Measurements from ENCODE around the gene OR14A2. TPM values are rescaled to one million over a fixed set of nuclear protein-coding genes. Genes with fewer than 3 reads are reported as not detected.
"Not testable (repeated sequence)": the region's sequence is repeated elsewhere in the genome, so short reads cannot be mapped to it uniquely, and the experiment has no call there.

Gene OR14A2
- not detected in 2 replicates for total RNA-seq

DNA sequence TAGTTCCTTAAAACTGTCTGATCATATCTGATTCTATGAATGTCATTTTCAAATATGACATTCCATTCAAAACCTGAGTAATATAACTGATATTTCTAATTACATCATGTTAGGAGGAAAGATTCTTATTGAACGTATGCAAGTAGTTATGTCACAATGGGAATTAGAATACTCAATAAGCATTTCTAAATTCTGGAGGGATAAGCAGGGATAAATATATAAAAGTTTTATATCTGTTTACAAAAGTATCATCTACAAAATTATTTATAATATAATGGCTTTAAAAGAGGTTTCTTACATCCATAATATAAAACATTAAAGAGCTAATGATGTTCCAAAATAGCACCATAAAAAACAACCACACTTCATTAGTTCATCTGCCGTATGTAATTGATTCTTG, at the start of gene OR14A2:
Gene OR14A2 (minus strand): TSS at position 101 of the 400 bp plus-strand sequence.
- Mint-ChIP-seq H3K4me3 (ENCODE audit: low read depth) (no peak within 1 kb of the TSS), H3K36me3 (ENCODE audit: low read depth) (no peaks in the 10 kb centered on the region), H3K4me1 (ENCODE audit: low read depth) (no peaks in the 10 kb centered on the region), H3K27ac (no peak within 1 kb of the TSS), H3K9me3 (peaks cover 22% of the 10 kb centered on the region), H3K27me3 (ENCODE audit: low read depth) (no peaks in the 10 kb centered on the region)
- intact Hi-C loops (cut with micrococcal nuclease), result no loop called here
- no peak for DNase-seq (ENCODE audit: low spot score)

DNA sequence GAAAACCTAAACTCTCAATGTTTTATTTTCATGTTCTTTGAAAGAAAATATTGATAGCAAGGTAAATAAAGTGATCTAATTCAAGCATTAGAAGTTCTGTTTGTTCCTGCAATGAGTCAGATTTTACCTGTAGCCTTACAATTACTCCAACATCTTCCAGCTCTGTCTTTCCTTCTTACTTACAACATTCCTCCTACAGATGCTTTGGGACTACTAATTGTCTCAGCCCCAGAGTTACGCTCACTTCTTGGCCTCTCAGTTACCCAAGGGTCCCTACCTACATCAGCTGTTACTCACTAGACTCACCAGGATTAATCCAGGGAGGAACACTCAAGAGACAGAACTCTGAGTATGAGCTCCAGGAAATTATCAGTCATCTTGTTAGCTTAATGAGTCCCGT, 49.6 kb upstream of the OR14A2 start:
- DNase-seq (ENCODE audit: low spot score), result no peak
- Mint-ChIP-seq H3K27ac (no peak overlapping the region), H3K4me3 (ENCODE audit: low read depth) (no peak overlapping the region), H3K36me3 (ENCODE audit: low read depth) (no peaks in the 10 kb centered on the region), H3K4me1 (ENCODE audit: low read depth) (no peaks in the 10 kb centered on the region), H3K9me3 (no peaks in the 10 kb centered on the region), H3K27me3 (ENCODE audit: low read depth) (no peaks in the 10 kb centered on the region)
- intact Hi-C loops (cut with micrococcal nuclease), result no loop called here

DNA sequence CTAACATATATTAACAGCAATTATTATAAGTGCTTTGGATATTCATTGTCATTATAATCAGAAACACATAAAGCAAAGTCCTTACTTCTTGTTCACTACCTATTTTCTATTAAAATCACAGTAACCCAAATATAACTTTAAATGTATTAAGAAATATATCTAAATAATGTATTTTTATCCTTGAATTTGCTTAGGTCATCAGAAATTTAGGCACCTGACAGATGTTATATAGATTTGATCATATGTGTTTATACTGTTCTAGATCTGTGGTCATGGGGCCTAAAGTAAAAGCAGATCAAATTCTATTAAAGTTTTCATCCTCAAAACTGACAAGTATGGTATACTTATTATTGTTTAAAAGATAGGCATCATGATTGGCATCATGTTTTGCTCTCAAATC, 21.7 kb upstream of the OR14A2 start:
- Mint-ChIP-seq H3K4me1 (ENCODE audit: low read depth) (no peaks in the 10 kb centered on the region), H3K27me3 (ENCODE audit: low read depth) (no peaks in the 10 kb centered on the region), H3K4me3 (ENCODE audit: low read depth) (no peak overlapping the region), H3K27ac (no peak overlapping the region), H3K36me3 (ENCODE audit: low read depth) (no peaks in the 10 kb centered on the region), H3K9me3 (no peaks in the 10 kb centered on the region)
- DNase-seq (ENCODE audit: low spot score), result no peak
- intact Hi-C loops (cut with micrococcal nuclease), result no loop called here

- no peaks in the 10 kb centered on the region for H3K27me3 Mint-ChIP-seq (ENCODE audit: low read depth)
- no peak for DNase-seq (ENCODE audit: low spot score)
- H3K36me3 Mint-ChIP-seq (ENCODE audit: low read depth), result no peaks in the 10 kb centered on the region
- no peaks in the 10 kb centered on the region for H3K4me1 Mint-ChIP-seq (ENCODE audit: low read depth)
- no peak within 1 kb of the TSS for H3K4me3 Mint-ChIP-seq (ENCODE audit: low read depth)
- H3K27ac Mint-ChIP-seq, result no peak within 1 kb of the TSS
- intact Hi-C loops (cut with micrococcal nuclease), result no loop called here
- H3K9me3 Mint-ChIP-seq, result no peaks in the 10 kb centered on the region
These were observed 12.5 kb upstream of the OR14A2 start, which contains the start of gene OR1C1 for GRCh38 chr1:247760456-247760855. Gene OR1C1 (minus strand): TSS chr1:247760556. CDS start chr1:247758406, 2,150 bp downstream.

DNA sequence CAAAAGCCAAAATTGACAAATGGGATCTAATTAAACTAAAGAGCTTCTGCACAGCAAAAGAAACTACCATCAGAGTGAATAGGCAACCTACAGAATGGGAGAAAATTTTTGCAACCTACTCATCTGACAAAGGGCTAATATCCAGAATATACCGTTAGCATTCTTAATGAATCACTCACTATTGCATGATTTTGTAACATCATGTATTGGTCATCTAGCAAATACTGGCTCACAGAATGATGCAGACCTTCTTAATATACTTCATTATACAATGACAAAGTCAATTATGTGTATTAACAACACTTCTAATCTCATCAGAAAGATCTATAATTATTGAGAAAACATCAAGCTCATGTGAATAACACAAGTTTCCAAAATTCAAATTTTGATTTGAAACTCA, 6.4 kb upstream of the OR14A2 start:
- DNase-seq (ENCODE audit: low spot score); H3K4me1 Mint-ChIP-seq (ENCODE audit: low read depth); H3K27me3 Mint-ChIP-seq (ENCODE audit: low read depth); H3K36me3 Mint-ChIP-seq (ENCODE audit: low read depth); H3K4me3 Mint-ChIP-seq (ENCODE audit: low read depth); H3K27ac Mint-ChIP-seq; intact Hi-C loops (cut with micrococcal nuclease): not testable (repeated sequence)
- peaks cover 18% of the 10 kb centered on the region for H3K9me3 Mint-ChIP-seq

DNA sequence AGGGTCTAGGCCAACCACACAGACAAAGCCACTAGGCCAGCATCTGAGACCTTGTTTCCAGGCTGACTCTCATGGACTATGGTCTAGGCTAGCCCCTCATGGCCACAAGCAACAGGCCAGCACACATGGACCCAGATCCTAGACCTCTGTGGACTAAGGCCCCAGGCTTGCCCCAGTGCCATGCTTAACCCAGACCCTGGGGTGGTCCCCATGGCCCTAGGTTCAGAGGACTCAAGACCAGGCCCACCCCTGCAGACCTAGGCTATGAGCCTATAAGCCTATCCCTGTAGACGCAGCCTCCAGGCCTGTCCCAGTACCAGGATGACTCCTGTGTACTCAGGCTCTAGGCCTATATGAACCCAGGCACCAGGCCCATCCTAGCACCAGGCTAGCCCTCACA, 1.9 kb upstream of the OR14A2 start:
- Mint-ChIP-seq H3K4me1 (ENCODE audit: low read depth) (no peaks in the 10 kb centered on the region), H3K36me3 (ENCODE audit: low read depth) (no peaks in the 10 kb centered on the region), H3K27me3 (ENCODE audit: low read depth) (no peaks in the 10 kb centered on the region), H3K27ac (no peak overlapping the region), H3K4me3 (ENCODE audit: low read depth) (no peak overlapping the region), H3K9me3 (peaks cover 22% of the 10 kb centered on the region)
- intact Hi-C loops (cut with micrococcal nuclease), result no loop called here
- DNase-seq (ENCODE audit: low spot score), result no peak

GRCh38 chr1:247747616-247748015, 325 bp downstream of the OR14A2 start:
- no peaks in the 10 kb centered on the region for H3K36me3 Mint-ChIP-seq (ENCODE audit: low read depth)
- H3K27ac Mint-ChIP-seq, result no peak overlapping the region
- H3K4me3 Mint-ChIP-seq (ENCODE audit: low read depth), result no peak overlapping the region
- H3K4me1 Mint-ChIP-seq (ENCODE audit: low read depth), result no peaks in the 10 kb centered on the region
- no peaks in the 10 kb centered on the region for H3K27me3 Mint-ChIP-seq (ENCODE audit: low read depth)
- no peak for DNase-seq (ENCODE audit: low spot score)
- H3K9me3 Mint-ChIP-seq, result peaks cover 22% of the 10 kb centered on the region
- intact Hi-C loops (cut with micrococcal nuclease), result no loop called here

DNA sequence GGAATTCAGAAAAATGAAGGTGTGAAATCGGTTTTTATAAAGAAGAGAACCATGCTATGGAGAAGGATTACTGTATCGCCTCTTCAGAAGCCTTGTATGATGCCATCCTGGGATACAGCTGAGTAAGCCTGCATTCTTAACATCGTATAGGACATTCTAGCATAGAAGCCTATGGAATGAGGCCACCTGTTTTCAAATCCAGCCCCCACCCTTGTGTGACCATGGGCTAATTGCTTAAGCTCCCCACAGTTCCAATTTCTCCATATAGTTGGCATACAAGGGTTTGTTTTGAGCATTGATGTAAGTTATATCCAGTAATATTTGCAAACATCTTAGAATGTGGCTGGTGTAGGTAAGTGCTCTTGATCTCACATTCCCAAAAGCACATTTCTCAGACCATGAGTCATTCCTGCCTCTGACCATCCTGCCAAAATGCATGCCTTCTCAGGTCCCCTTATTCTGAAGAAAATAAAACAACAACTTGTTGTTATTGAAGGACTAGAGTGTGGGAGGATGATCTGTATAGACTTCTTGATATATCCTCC, 1.5 kb downstream of the OR14A2 start:
- H3K9me3 Mint-ChIP-seq, result peaks cover 15% of the 10 kb centered on the region
- no peaks in the 10 kb centered on the region for H3K36me3 Mint-ChIP-seq (ENCODE audit: low read depth)
- no peak overlapping the region for H3K27ac Mint-ChIP-seq
- no peak for DNase-seq (ENCODE audit: low spot score)
- no peak overlapping the region for H3K4me3 Mint-ChIP-seq (ENCODE audit: low read depth)
- intact Hi-C loops (cut with micrococcal nuclease), result no loop called here
- no peaks in the 10 kb centered on the region for H3K4me1 Mint-ChIP-seq (ENCODE audit: low read depth)
- H3K27me3 Mint-ChIP-seq (ENCODE audit: low read depth), result no peaks in the 10 kb centered on the region

GRCh38 chr1:247742215-247742760, 5.7 kb downstream of the OR14A2 start:
- H3K9me3 Mint-ChIP-seq; H3K36me3 Mint-ChIP-seq (ENCODE audit: low read depth); H3K4me3 Mint-ChIP-seq (ENCODE audit: low read depth): not testable (repeated sequence)

GRCh38 chr1:247741756-247742155, 6.2 kb downstream of the OR14A2 start:
- Mint-ChIP-seq H3K9me3 (no peaks in the 10 kb centered on the region), H3K27ac (no peak overlapping the region), H3K27me3 (ENCODE audit: low read depth) (no peaks in the 10 kb centered on the region), H3K4me1 (ENCODE audit: low read depth) (no peaks in the 10 kb centered on the region), H3K4me3 (ENCODE audit: low read depth) (no peak overlapping the region), H3K36me3 (ENCODE audit: low read depth) (no peaks in the 10 kb centered on the region)
- intact Hi-C loops (cut with micrococcal nuclease), result no loop called here
- DNase-seq (ENCODE audit: low spot score), result no peak

More at GRCh38 chr1:247742215-247742760, 5.7 kb downstream of the OR14A2 start:
- DNase-seq (ENCODE audit: low spot score); H3K4me1 Mint-ChIP-seq (ENCODE audit: low read depth); intact Hi-C loops (cut with micrococcal nuclease); H3K27ac Mint-ChIP-seq; H3K27me3 Mint-ChIP-seq (ENCODE audit: low read depth): not testable (repeated sequence)

DNA sequence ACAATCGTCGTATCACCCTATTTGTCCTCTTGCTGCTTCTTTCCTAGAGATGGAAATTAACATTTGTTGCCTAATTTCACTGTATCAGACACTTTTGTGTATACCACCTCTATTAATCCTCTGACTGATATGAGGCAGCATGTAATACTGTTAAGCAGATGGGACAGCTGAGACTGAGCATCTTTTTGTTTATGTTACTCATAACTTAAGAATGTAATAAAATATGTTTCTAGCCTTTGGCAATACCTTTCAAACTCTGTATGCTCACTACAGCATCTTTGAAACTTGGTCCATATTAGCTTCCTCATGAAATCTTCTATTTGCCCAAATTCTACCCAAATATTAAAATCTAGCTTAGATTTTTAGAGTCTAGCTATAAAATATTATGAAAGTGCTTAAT, 7.2 kb downstream of the OR14A2 start:
- no peaks in the 10 kb centered on the region for H3K4me1 Mint-ChIP-seq (ENCODE audit: low read depth)
- H3K27ac Mint-ChIP-seq, result no peak overlapping the region
- H3K36me3 Mint-ChIP-seq (ENCODE audit: low read depth), result no peaks in the 10 kb centered on the region
- intact Hi-C loops (cut with micrococcal nuclease), result no loop called here
- no peak overlapping the region for H3K4me3 Mint-ChIP-seq (ENCODE audit: low read depth)
- DNase-seq (ENCODE audit: low spot score), result no peak
- no peaks in the 10 kb centered on the region for H3K27me3 Mint-ChIP-seq (ENCODE audit: low read depth)
- H3K9me3 Mint-ChIP-seq, result no peaks in the 10 kb centered on the region

DNA sequence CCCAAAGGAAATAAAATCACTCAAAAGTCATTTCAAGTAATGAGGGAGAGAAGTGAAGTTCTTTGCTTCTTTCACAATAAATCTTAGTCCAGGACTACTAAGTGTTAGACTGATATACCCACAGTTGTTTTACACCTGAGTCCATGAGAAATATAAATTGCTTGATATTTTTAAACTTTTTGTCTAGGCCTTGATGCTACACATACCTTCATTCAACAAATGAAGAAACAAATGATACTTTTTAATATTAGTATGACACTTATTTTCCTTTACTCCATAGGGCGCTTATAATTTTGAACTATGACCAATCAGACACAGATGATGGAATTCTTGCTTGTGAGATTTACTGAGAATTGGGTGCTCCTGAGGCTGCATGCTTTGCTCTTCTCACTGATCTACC, 9.6 kb downstream of the OR14A2 start, which contains the start of gene OR14K1:
Gene OR14K1 (plus strand): TSS at position 301 of the 400 bp plus-strand sequence. CDS start 0 bp downstream, at position 301.
- no peaks in the 10 kb centered on the region for H3K36me3 Mint-ChIP-seq (ENCODE audit: low read depth)
- no peak within 1 kb of the TSS for H3K4me3 Mint-ChIP-seq (ENCODE audit: low read depth)
- no peak for DNase-seq (ENCODE audit: low spot score)
- intact Hi-C loops (cut with micrococcal nuclease), result no loop called here
- H3K4me1 Mint-ChIP-seq (ENCODE audit: low read depth), result no peaks in the 10 kb centered on the region
- no peaks in the 10 kb centered on the region for H3K27me3 Mint-ChIP-seq (ENCODE audit: low read depth)
- H3K27ac Mint-ChIP-seq, result no peak within 1 kb of the TSS
- H3K9me3 Mint-ChIP-seq, result no peaks in the 10 kb centered on the region

DNA sequence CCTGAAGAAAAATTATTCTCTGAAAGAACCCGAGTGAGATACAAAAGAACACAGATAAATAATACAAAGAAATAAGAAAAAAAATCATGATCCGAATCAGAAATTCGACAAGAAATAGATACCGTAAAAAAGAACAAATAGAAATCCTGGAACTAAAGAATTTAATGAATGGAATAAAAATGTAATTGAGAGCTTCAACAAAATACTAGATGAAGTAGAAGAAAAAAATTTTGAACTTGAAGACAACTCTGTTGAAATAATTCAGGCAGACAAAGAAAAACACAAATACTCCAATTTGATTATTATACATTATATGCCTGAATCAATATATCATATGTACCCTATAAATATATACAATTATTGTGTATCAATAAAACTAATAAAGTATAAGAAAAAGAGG, 26.7 kb downstream of the OR14A2 start:
- Mint-ChIP-seq H3K27ac (no peak overlapping the region), H3K36me3 (ENCODE audit: low read depth) (no peaks in the 10 kb centered on the region), H3K4me3 (ENCODE audit: low read depth) (no peak overlapping the region), H3K9me3 (peaks cover 5% of the 10 kb centered on the region), H3K27me3 (ENCODE audit: low read depth) (no peaks in the 10 kb centered on the region), H3K4me1 (ENCODE audit: low read depth) (no peaks in the 10 kb centered on the region)
- intact Hi-C loops (cut with micrococcal nuclease), result no loop called here
- DNase-seq (ENCODE audit: low spot score), result no peak

DNA sequence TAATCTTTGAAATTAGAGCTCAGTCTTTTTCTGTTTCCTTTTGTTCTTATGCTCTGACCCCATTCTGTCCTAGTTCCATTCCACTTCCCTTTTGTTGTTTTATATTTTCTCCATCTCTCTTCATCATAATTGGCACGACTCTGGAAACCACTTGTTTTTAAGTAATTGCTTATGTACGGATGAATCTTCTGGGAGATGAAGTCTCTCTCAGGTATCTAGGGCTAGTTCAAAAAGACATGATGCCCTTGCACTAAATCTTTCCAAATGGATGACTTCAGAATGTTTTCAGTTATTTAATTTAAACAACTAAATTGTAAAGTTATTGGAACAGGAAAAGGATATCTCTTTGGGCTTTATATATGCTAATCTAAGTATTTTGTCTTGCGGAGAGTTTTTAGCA, 31.4 kb downstream of the OR14A2 start, which contains the start of gene OR6F1:
Gene OR6F1 (minus strand): TSS at position 101 of the 400 bp plus-strand sequence. CDS start 3,891 bp downstream, outside the sequence.
- no peaks in the 10 kb centered on the region for H3K4me1 Mint-ChIP-seq (ENCODE audit: low read depth)
- no peaks in the 10 kb centered on the region for H3K27me3 Mint-ChIP-seq (ENCODE audit: low read depth)
- no peak within 1 kb of the TSS for H3K4me3 Mint-ChIP-seq (ENCODE audit: low read depth)
- no peak for DNase-seq (ENCODE audit: low spot score)
- no peaks in the 10 kb centered on the region for H3K9me3 Mint-ChIP-seq
- H3K36me3 Mint-ChIP-seq (ENCODE audit: low read depth), result no peaks in the 10 kb centered on the region
- intact Hi-C loops (cut with micrococcal nuclease), result no loop called here
- no peak within 1 kb of the TSS for H3K27ac Mint-ChIP-seq

Data from activated T-helper 2 cell treated with anti-CD3 and anti-CD28 coated beads, Interferon-gamma antibody, Interleukin-2, Interleukin-4, amounts not matched to agents 10 μg/mL and 5 μg/mL and 100 μg/mL, durations not matched to agents 14 hours and 24 hours and 36 hours (primary cell).